OCI-LY1 (cell line): Measurements from ENCODE around the gene CLSTN2.

Experiments used
- CTCF ChIP-seq: fragments of 200-600 bp; sonication (generic), shearing (Covaris generic); IDR thresholded peaks from 2 replicates; pipeline ENCODE4 v1.5.1; 2017; ENCODE audit warnings: mild to moderate bottlenecking, antibody characterized with exemption, low read length, moderate library complexity, mixed read lengths
- EZH2 ChIP-seq: fragments of 200-600 bp; sonication (generic), shearing (Covaris generic); IDR thresholded peaks from 2 replicates; pipeline ENCODE4 v1.8.0; 2017; ENCODE audit warnings: borderline replicate concordance, mixed run types, mild to moderate bottlenecking, antibody characterized with exemption, low read length, moderate library complexity, mixed read lengths

GRCh38 chr3:140093742-140094141 lies 158.8 kb downstream of the CLSTN2 start:
- TF ChIP-seq CTCF (no peak), EZH2 (no peak)
